HepG2 (cell line): ENCODE measurements around the gene TNFSF10. TPM values are rescaled to one million over a fixed set of nuclear protein-coding genes. Genes with fewer than 3 reads are reported as not detected.

ENCODE experiments used
- EP300 ChIP-seq, 3 experiments: sonication (generic) in 1 of 3; formaldehyde crosslinking in 1 of 3; IDR thresholded peaks; 2 replicates each; pipeline versions ENCODE4 v1.5.1 to v1.6.1; 2011 to 2020; ENCODE audit warnings: low read depth in 2 of 3, low read length in 2 of 3, borderline replicate concordance in 1 of 3, improper control_type of control experiment in 1 of 3, mild to moderate bottlenecking in 1 of 3, missing genetic modification reagents in 1 of 3, moderate library complexity in 1 of 3
- FOXA1 ChIP-seq, 2 experiments: fragments of 450-650 bp in 1 of 2; sonication (generic) in 1 of 2; formaldehyde crosslinking in 1 of 2; IDR thresholded peaks; 2 replicates each; pipeline versions ENCODE4 v1.4.0 to v1.6.1; 2016 to 2020; ENCODE audit warnings: missing genetic modification reagents in 1 of 2
- IKZF1 ChIP-seq: fragments of 450-650 bp; IDR thresholded peaks from 2 replicates; pipeline ENCODE4 v1.7.1; 2016
- KDM5A ChIP-seq: fragments of 200-600 bp; sonication (generic); IDR thresholded peaks from 2 replicates; pipeline ENCODE4 v1.7.0; 2018; ENCODE audit warnings: antibody characterized with exemption, mild to moderate bottlenecking, low read length, borderline replicate concordance
- MXI1 ChIP-seq: IDR thresholded peaks from 3 replicates; pipeline ENCODE4 v1.6.1; 2012; ENCODE audit warnings: low read depth, low read length, inconsistent platforms, borderline replicate concordance
- NPAS2 ChIP-seq: sonication (generic); formaldehyde crosslinking; IDR thresholded peaks from 2 replicates; pipeline ENCODE4 v1.8.0; 2022; ENCODE audit warnings: mild to moderate bottlenecking, missing genetic modification reagents, borderline replicate concordance
- NR2C2 ChIP-seq: sonication (generic); formaldehyde crosslinking; IDR thresholded peaks from 2 replicates; pipeline ENCODE4 v1.4.0; 2020; ENCODE audit warnings: missing genetic modification reagents, mild to moderate bottlenecking, moderate library complexity, borderline replicate concordance
- POLR2AphosphoS5 ChIP-seq: IDR thresholded peaks from 2 replicates; pipeline ENCODE4 v1.6.1; 2012; ENCODE audit warnings: low read depth, low read length
- PRDM10 ChIP-seq: sonication (generic); formaldehyde crosslinking; IDR thresholded peaks from 2 replicates; pipeline ENCODE4 v1.4.0; 2020; ENCODE audit warnings: low read depth, missing genetic modification reagents
- SIN3A ChIP-seq: IDR thresholded peaks from 2 replicates; pipeline ENCODE4 v1.6.1; 2011; ENCODE audit warnings: low read depth, mild to moderate bottlenecking, control low read depth, low read length, borderline replicate concordance
- TBL1XR1 ChIP-seq: fragments of 150-350 bp; IDR thresholded peaks from 2 replicates; pipeline ENCODE4 v1.6.1; 2014; ENCODE audit warnings: borderline replicate concordance, low read length; ENCODE audit not compliant: partially characterized antibody
- TBX3 ChIP-seq: fragments of 450-650 bp; IDR thresholded peaks from 2 replicates; pipeline ENCODE4 v1.6.1; 2017; ENCODE audit warnings: antibody characterized with exemption, mild to moderate bottlenecking, inconsistent platforms, borderline replicate concordance
- TP53 ChIP-seq: sonication (generic); formaldehyde crosslinking; conservative IDR thresholded peaks from 2 replicates; pipeline ENCODE4 v1.4.0; 2020; ENCODE audit warnings: missing genetic modification reagents
- XRCC5 ChIP-seq: fragments of 200-400 bp; formaldehyde crosslinking; optimal IDR thresholded peaks from 2 replicates; pipeline ENCODE3; 2017; ENCODE audit warnings: mild to moderate bottlenecking, low read length
- ZFX ChIP-seq: sonication (generic); formaldehyde crosslinking; IDR thresholded peaks from 2 replicates; pipeline ENCODE4 v1.4.0; 2020; ENCODE audit warnings: mild to moderate bottlenecking, low read depth, missing genetic modification reagents, moderate library complexity
- ZNF124 ChIP-seq: sonication (generic); formaldehyde crosslinking; IDR thresholded peaks from 2 replicates; pipeline ENCODE4 v1.4.0; 2020; ENCODE audit warnings: missing genetic modification reagents
- ZNF343 ChIP-seq: sonication (generic); formaldehyde crosslinking; IDR thresholded peaks from 2 replicates; pipeline ENCODE4 v1.4.0; 2020; ENCODE audit warnings: mild to moderate bottlenecking, missing genetic modification reagents
- ZNF446 ChIP-seq: sonication (generic); formaldehyde crosslinking; IDR thresholded peaks from 2 replicates; pipeline ENCODE4 v1.5.0; 2020; ENCODE audit warnings: mild to moderate bottlenecking, missing genetic modification reagents
- ZNF777 ChIP-seq: sonication (generic); formaldehyde crosslinking; IDR thresholded peaks from 2 replicates; pipeline ENCODE4 v1.4.0; 2020; ENCODE audit warnings: missing genetic modification reagents
- polyA plus RNA-seq, 8 experiments: library from polyadenylated mRNA; depleted of rRNA in 3 of 8; stranded (reverse) in 7 of 8; unstranded in 1 of 8; fragments of >200 nt; fragmentation: Illumina TruSeq in 4 of 8; extraction: Trizol in 4 of 8; gene quantifications; 2 replicates each; pipeline versions ENCODE4 v1.2.1 to v1.2.3, GENCODE V29; 2011 to 2016; ENCODE audit warnings: low read depth in 4 of 8, missing spikeins in 1 of 8, mixed read lengths in 1 of 8; ENCODE audit not compliant: insufficient read depth in 1 of 8
- total RNA-seq, 5 experiments: library from RNA; depleted of rRNA; stranded (reverse); fragments of >200 nt; fragmentation: Illumina TruSeq; extraction: Trizol; gene quantifications; 2 replicates each; pipeline ENCODE4 v1.2.3, GENCODE V29; 2016; ENCODE audit warnings: low read depth in 1 of 5
- TF ChIP-seq, protein P1 (sequence below): IDR thresholded peaks from 2 replicates; pipeline ENCODE4 v1.6.1; 2016; ENCODE audit warnings: mild to moderate bottlenecking
- TF ChIP-seq, protein P2 (sequence below): sonication (generic); formaldehyde crosslinking; IDR thresholded peaks from 2 replicates; pipeline ENCODE4 v1.4.0; 2020; ENCODE audit warnings: missing genetic modification reagents

The TNFSF10 gene
- total and polyA plus RNA-seq, 2 of the 13 experiments (the other 11 are each of a cell fraction or from before 2014, with no cell fraction given) = 8.4 to 9.9 TPM

GRCh38 chr3:172522871-172523818, at the start of gene TNFSF10 (continued):
- no peak for TF ChIP-seq PRDM10 (CRISPR knock-in tag)
- no peak for TF ChIP-seq FOXA1 (IDR thresholded peaks at IDR 0.05)
- no peak for TF ChIP-seq FOXA1 (CRISPR knock-in tag; IDR thresholded peaks at IDR 0.05)
- TF ChIP-seq, protein P1, sequence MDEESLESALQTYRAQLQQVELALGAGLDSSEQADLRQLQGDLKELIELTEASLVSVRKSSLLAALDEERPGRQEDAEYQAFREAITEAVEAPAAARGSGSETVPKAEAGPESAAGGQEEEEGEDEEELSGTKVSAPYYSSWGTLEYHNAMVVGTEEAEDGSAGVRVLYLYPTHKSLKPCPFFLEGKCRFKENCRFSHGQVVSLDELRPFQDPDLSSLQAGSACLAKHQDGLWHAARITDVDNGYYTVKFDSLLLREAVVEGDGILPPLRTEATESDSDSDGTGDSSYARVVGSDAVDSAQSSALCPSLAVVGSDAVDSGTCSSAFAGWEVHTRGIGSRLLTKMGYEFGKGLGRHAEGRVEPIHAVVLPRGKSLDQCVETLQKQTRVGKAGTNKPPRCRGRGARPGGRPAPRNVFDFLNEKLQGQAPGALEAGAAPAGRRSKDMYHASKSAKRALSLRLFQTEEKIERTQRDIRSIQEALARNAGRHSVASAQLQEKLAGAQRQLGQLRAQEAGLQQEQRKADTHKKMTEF = 0 out of 2 replicates have a peak, but pooled peaks have one; percentile 30
- TF ChIP-seq EP300 (IDR thresholded peaks at IDR 0.05; ENCODE audit: low read depth in 2 of 2, low read length in 2 of 2) = no peak
- TF ChIP-seq EP300 (CRISPR knock-in tag; IDR thresholded peaks at IDR 0.05; ENCODE audit: borderline replicate concordance) = no peak
- TF ChIP-seq SIN3A = peak; percentile 82; the same call in 1 of the 2 replicates
- no peak for TF ChIP-seq KDM5A
- peak; percentile 55; the same call in 1 of the 2 replicates for TF ChIP-seq ZFX
- no peak for TF ChIP-seq IKZF1
- no peak for TF ChIP-seq TP53 (CRISPR knock-in tag)
- peak; percentile 71; the same call in 1 of the 2 replicates for TF ChIP-seq POLR2AphosphoS5
- no peak for TF ChIP-seq ZNF777 (CRISPR knock-in tag)
- TF ChIP-seq XRCC5 = no peak
- TF ChIP-seq, protein P2, sequence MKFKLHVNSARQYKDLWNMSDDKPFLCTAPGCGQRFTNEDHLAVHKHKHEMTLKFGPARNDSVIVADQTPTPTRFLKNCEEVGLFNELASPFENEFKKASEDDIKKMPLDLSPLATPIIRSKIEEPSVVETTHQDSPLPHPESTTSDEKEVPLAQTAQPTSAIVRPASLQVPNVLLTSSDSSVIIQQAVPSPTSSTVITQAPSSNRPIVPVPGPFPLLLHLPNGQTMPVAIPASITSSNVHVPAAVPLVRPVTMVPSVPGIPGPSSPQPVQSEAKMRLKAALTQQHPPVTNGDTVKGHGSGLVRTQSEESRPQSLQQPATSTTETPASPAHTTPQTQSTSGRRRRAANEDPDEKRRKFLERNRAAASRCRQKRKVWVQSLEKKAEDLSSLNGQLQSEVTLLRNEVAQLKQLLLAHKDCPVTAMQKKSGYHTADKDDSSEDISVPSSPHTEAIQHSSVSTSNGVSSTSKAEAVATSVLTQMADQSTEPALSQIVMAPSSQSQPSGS (CRISPR knock-in tag) = no peak
- no peak for TF ChIP-seq ZNF446 (CRISPR knock-in tag)
- TF ChIP-seq MXI1 = no peak
- no peak for TF ChIP-seq NR2C2 (CRISPR knock-in tag)
- no peak for TF ChIP-seq ZNF343 (CRISPR knock-in tag)
- TF ChIP-seq NPAS2 = no peak
- TF ChIP-seq TBX3 = no peak
- TF ChIP-seq TBL1XR1 = no peak
- TF ChIP-seq ZNF124 (CRISPR knock-in tag) = no peak
